HAP-1 (cell line): ENCODE measurements around the gene CKAP4.

ENCODE experiments used
- DNase-seq, 2 experiments: peaks; one replicate each; pipeline ENCODE4 v3.0.0-alpha.2; 2016 to 2020; ENCODE audit warnings: low spot score in 2 of 2
- H3K27me3 ChIP-seq: fragments of 250-450 bp; sonication (Bioruptor Pico); 2 replicates; pipeline ENCODE4 v1.5.1; 2020; ENCODE audit warnings: low read depth, mild to moderate bottlenecking, moderate library complexity
- H3K36me3 ChIP-seq: fragments of 250-450 bp; sonication (Bioruptor Pico); replicated peaks from 2 replicates; pipeline ENCODE4 v1.5.1; 2020; ENCODE audit warnings: mild to moderate bottlenecking
- H3K4me1 ChIP-seq: fragments of 250-450 bp; sonication (Bioruptor Pico); 2 replicates; pipeline ENCODE4 v1.5.1; 2020; ENCODE audit warnings: mild to moderate bottlenecking
- H3K4me3 ChIP-seq: fragments of 250-450 bp; sonication (Bioruptor Pico); 2 replicates; pipeline ENCODE4 v1.5.1; 2020; ENCODE audit warnings: mild to moderate bottlenecking, moderate library complexity
- H3K9me3 ChIP-seq: fragments of 250-450 bp; sonication (Bioruptor Pico); 2 replicates; pipeline ENCODE4 v1.5.1; 2020; ENCODE audit warnings: mild to moderate bottlenecking, moderate library complexity
- in situ Hi-C: fragments of 300-500 bp; cut with MboI; formaldehyde crosslinking; loops from 3 replicates; pipeline ENCODE4 v1.14.3; 2020; ENCODE audit warnings: low sequenced_read_pairs, inconsistent platforms, mixed read lengths

CKAP4 gene

GRCh38 chr12:106267535-106267934, 19.7 kb upstream of the CKAP4 start:
- in situ Hi-C loops = no loop called here

GRCh38 chr12:106265116-106265515, 17.3 kb upstream of the CKAP4 start:
- no peak overlapping the region for H3K4me3 ChIP-seq
- H3K4me1 ChIP-seq = no peaks in the 10 kb centered on the region
- H3K9me3 ChIP-seq = no peaks in the 10 kb centered on the region
- H3K27me3 ChIP-seq = no peaks in the 10 kb centered on the region
- no peak for DNase-seq
- H3K36me3 ChIP-seq = no peaks in the 10 kb centered on the region
- in situ Hi-C loops = no loop called here

More at GRCh38 chr12:106267535-106267934, 19.7 kb upstream of the CKAP4 start:
- Histone ChIP-seq H3K27me3 (no peaks in the 10 kb centered on the region), H3K9me3 (no peaks in the 10 kb centered on the region), H3K4me3 (no peak overlapping the region), H3K4me1 (peaks cover 13% of the 10 kb centered on the region), H3K36me3 (no peaks in the 10 kb centered on the region)
- DNase-seq = no peak

GRCh38 chr12:106258935-106259334, 11.1 kb upstream of the CKAP4 start:
- in situ Hi-C loops = no loop called here

GRCh38 chr12:106258226-106258625, 10.4 kb upstream of the CKAP4 start:
- in situ Hi-C loops = no loop called here
- no peaks in the 10 kb centered on the region for H3K36me3 ChIP-seq
- H3K4me3 ChIP-seq = no peak overlapping the region
- no peak for DNase-seq
- no peaks in the 10 kb centered on the region for H3K9me3 ChIP-seq
- H3K4me1 ChIP-seq = peaks cover 5% of the 10 kb centered on the region
- H3K27me3 ChIP-seq = no peaks in the 10 kb centered on the region

More at GRCh38 chr12:106258935-106259334, 11.1 kb upstream of the CKAP4 start:
- no peak for DNase-seq
- Histone ChIP-seq H3K4me3 (no peak overlapping the region), H3K4me1 (peaks cover 5% of the 10 kb centered on the region), H3K36me3 (no peaks in the 10 kb centered on the region), H3K27me3 (no peaks in the 10 kb centered on the region), H3K9me3 (no peaks in the 10 kb centered on the region)

GRCh38 chr12:106256524-106256923, 8.7 kb upstream of the CKAP4 start:
- in situ Hi-C loops = no loop called here
- Histone ChIP-seq H3K9me3 (no peaks in the 10 kb centered on the region), H3K4me1 (peaks cover 8% of the 10 kb centered on the region), H3K27me3 (no peaks in the 10 kb centered on the region), H3K36me3 (no peaks in the 10 kb centered on the region), H3K4me3 (no peak overlapping the region)
- DNase-seq = no peak

- no peaks in the 10 kb centered on the region for H3K36me3 ChIP-seq
- no peaks in the 10 kb centered on the region for H3K9me3 ChIP-seq
- in situ Hi-C loops = no loop called here
- H3K4me3 ChIP-seq = no peak overlapping the region
- DNase-seq = no peak
- H3K4me1 ChIP-seq = peaks cover 10% of the 10 kb centered on the region
- no peaks in the 10 kb centered on the region for H3K27me3 ChIP-seq
Measured at GRCh38 chr12:106255952-106256351, 8.1 kb upstream of the CKAP4 start.

GRCh38 chr12:106255493-106255892, 7.7 kb upstream of the CKAP4 start:
- no peak overlapping the region for H3K4me3 ChIP-seq
- in situ Hi-C loops = no loop called here
- peaks cover 10% of the 10 kb centered on the region for H3K4me1 ChIP-seq
- H3K36me3 ChIP-seq = no peaks in the 10 kb centered on the region
- no peak for DNase-seq
- no peaks in the 10 kb centered on the region for H3K9me3 ChIP-seq
- H3K27me3 ChIP-seq = no peaks in the 10 kb centered on the region

GRCh38 chr12:106254724-106255123, 6.9 kb upstream of the CKAP4 start:
- no peaks in the 10 kb centered on the region for H3K9me3 ChIP-seq
- no peaks in the 10 kb centered on the region for H3K36me3 ChIP-seq
- H3K27me3 ChIP-seq = no peaks in the 10 kb centered on the region
- DNase-seq = no peak
- peaks cover 10% of the 10 kb centered on the region for H3K4me1 ChIP-seq
- H3K4me3 ChIP-seq = no peak overlapping the region
- in situ Hi-C loops = no loop called here

GRCh38 chr12:106251631-106252455, 4.0 kb upstream of the CKAP4 start:
- H3K27me3 ChIP-seq = no peaks in the 10 kb centered on the region
- no peaks in the 10 kb centered on the region for H3K36me3 ChIP-seq
- no peak overlapping the region for H3K4me3 ChIP-seq
- no peaks in the 10 kb centered on the region for H3K9me3 ChIP-seq
- no peak for DNase-seq
- in situ Hi-C loops = no loop called here
- H3K4me1 ChIP-seq = peaks cover 23% of the 10 kb centered on the region

GRCh38 chr12:106249411-106250135, 1.8 kb upstream of the CKAP4 start:
- H3K4me3 ChIP-seq = no peak overlapping the region
- no peaks in the 10 kb centered on the region for H3K27me3 ChIP-seq
- in situ Hi-C loops = no loop called here
- H3K36me3 ChIP-seq = no peaks in the 10 kb centered on the region; the same call in 1 of the 2 replicates
- DNase-seq = peak in 1 of 2 experiments; percentile 40
- H3K4me1 ChIP-seq = peaks cover 37% of the 10 kb centered on the region
- no peaks in the 10 kb centered on the region for H3K9me3 ChIP-seq

GRCh38 chr12:106248846-106249371, 1.1 kb upstream of the CKAP4 start:
- Histone ChIP-seq H3K36me3 (peaks cover 6% of the 10 kb centered on the region), H3K9me3 (no peaks in the 10 kb centered on the region), H3K27me3 (no peaks in the 10 kb centered on the region), H3K4me3 (peak overlapping the region; percentile 50), H3K4me1 (peaks cover 32% of the 10 kb centered on the region)
- in situ Hi-C loops = no loop called here
- no peak for DNase-seq

- peaks cover 11% of the 10 kb centered on the region for H3K36me3 ChIP-seq
- peaks cover 32% of the 10 kb centered on the region for H3K4me1 ChIP-seq
- peak; percentile 35 to 68 for DNase-seq
- H3K9me3 ChIP-seq = no peaks in the 10 kb centered on the region
- no peaks in the 10 kb centered on the region for H3K27me3 ChIP-seq
- H3K4me3 ChIP-seq = peak overlapping the region; percentile 50
- in situ Hi-C loops = no loop called here
Measured at GRCh38 chr12:106248312-106248845, 559 bp upstream of the CKAP4 start.

GRCh38 chr12:106246891-106247673, 738 bp downstream of the CKAP4 start:
- peak in 1 of 2 experiments; percentile 57 for DNase-seq
- H3K9me3 ChIP-seq = no peaks in the 10 kb centered on the region
- H3K27me3 ChIP-seq = no peaks in the 10 kb centered on the region
- peaks cover 21% of the 10 kb centered on the region for H3K36me3 ChIP-seq
- in situ Hi-C loops = no loop called here
- peaks cover 32% of the 10 kb centered on the region for H3K4me1 ChIP-seq
- H3K4me3 ChIP-seq = peak overlapping the region; percentile 73
